Uterus (tissue), 4 donors: ENCODE results near the gene NUP210. TPM values are rescaled to one million over a fixed set of nuclear protein-coding genes. Genes with fewer than 3 reads are reported as not detected.

ENCODE experiments used
- DNase-seq, 2 donors: peaks; one replicate each; pipeline ENCODE4 v3.0.0-alpha.2; 2019 to 2020
- H3K27ac ChIP-seq, 2 donors: fragments of 200-600 bp; sonication (generic); 1 replicate in 1 of 2; 2 replicates in 1 of 2; pipeline ENCODE4 v1.5.1; 2016 to 2018
- H3K27me3 ChIP-seq, 2 donors: fragments of 200-600 bp; sonication (generic); one replicate each; pipeline ENCODE4 v1.5.1; 2018 to 2019; ENCODE audit warnings: control low read depth in 1 of 2
- H3K36me3 ChIP-seq, 2 donors: fragments of 200-600 bp; sonication (generic); one replicate each; pipeline ENCODE4 v1.5.1; 2019; ENCODE audit warnings: control low read depth in 1 of 2
- H3K4me1 ChIP-seq, 2 donors: fragments of 200-600 bp; sonication (generic); one replicate each; pipeline ENCODE4 v1.5.1; 2018 to 2019; ENCODE audit warnings: control low read depth in 1 of 2
- H3K4me3 ChIP-seq, 2 donors: fragments of 200-600 bp; sonication (generic); 1 replicate in 1 of 2; 2 replicates in 1 of 2; pipeline ENCODE4 v1.5.1; 2018 to 2019; ENCODE audit warnings: mild to moderate bottlenecking in 1 of 2
- H3K9me3 ChIP-seq, 2 donors: fragments of 200-600 bp; sonication (generic); one replicate each; pipeline ENCODE4 v1.5.1; 2019; ENCODE audit warnings: control low read depth in 1 of 2
- CTCF ChIP-seq, 4 experiments: fragments of 200-600 bp in 2 of 4; fragments of 450-650 bp in 2 of 4; sonication (generic) in 2 of 4; IDR thresholded peaks; one replicate each; pipeline ENCODE4 v1.5.1; 2016 to 2019; ENCODE audit warnings: antibody characterized with exemption in 4 of 4, mild to moderate bottlenecking in 2 of 4, moderate library complexity in 1 of 4
- POLR2A ChIP-seq, 2 donors: fragments of 450-650 bp; IDR thresholded peaks; one replicate each; pipeline ENCODE4 v1.6.1; 2016; ENCODE audit warnings: antibody characterized with exemption in 2 of 2, mild to moderate bottlenecking in 1 of 2, moderate library complexity in 1 of 2
- intact Hi-C: fragments of 100-400 bp; cut with DNase I; formaldehyde crosslinking; loops from one replicate; pipeline ENCODE4 v1.15.1; 2023; ENCODE audit warnings: low total_unique reads
- total RNA-seq, 4 donors: library from RNA; depleted of rRNA in 3 of 4; stranded (reverse); fragments of >200 nt in 3 of 4; gene quantifications; one replicate each; pipeline versions ENCODE4 v1.1.0 to v1.2.4, GENCODE V29; 2014 to 2023
- donor health status: DM: yes; HTN: yes; CAD: no.

Gene NUP210
- total RNA-seq, 4 donors from 2014 or later, result 0.29 to 9.5 (median 5.1) TPM

DNA sequence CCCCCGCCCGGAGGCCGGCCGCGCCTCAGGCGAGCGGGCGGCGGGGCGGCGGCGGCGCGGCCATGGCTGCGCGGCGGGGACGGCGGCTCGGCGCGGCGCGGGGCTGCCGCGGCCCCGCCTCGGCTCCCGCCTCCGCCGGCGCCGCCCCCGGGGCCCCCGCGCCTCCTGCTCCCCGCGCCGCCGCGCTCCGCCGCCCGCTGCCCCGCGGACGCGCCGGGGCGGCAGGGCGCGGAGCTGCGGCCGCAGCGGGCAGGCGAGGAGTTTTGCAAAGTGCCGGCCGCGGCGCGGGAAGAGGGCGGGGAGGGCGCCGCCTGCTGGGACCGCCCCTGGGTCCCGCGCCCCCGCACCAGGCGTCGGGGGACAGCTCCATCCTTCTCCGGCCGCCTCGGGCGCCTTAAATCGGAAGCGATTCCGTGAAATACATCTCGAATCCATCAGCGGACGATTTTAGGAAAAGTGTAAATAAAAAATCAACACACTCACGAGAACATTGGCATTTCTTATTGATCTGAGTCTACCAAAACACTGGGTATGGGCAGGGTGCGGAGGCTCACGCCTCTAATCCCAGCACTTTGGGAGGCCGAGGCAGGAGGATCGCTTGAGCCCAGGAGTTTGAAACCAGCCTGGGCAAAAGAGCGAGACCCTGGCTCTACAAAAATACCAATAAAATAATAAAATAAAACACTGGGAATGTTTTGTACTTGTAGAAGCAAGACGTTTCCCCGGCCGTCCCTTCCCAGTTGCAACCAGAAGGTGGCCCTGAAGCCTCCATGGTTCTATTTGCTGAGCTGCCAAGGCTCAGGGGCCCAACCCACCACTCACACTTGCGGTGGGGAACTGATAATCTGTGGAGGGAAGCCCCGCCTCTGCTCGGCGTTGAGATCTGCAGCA, 136.9 kb downstream of the NUP210 start:
- intact Hi-C loops, result no loop called here
- H3K36me3 ChIP-seq, result no peaks in the 10 kb centered on the region
- no peak for DNase-seq
- TF ChIP-seq POLR2A (IDR thresholded peaks at IDR 0.05), result no peak
- peak in 2 of 4 experiments; percentile 10 to 48 for TF ChIP-seq CTCF (IDR thresholded peaks at IDR 0.05)
- H3K4me1 ChIP-seq, result peaks cover 0 to 9% of the 10 kb centered on the region in 2 donors
- H3K9me3 ChIP-seq, result peaks cover 0 to 4% of the 10 kb centered on the region in 2 donors
- H3K27me3 ChIP-seq, result peaks cover 0 to 19% of the 10 kb centered on the region in 2 donors
- no peak overlapping the region for H3K27ac ChIP-seq
- no peak overlapping the region for H3K4me3 ChIP-seq

- no peak for TF ChIP-seq CTCF (IDR thresholded peaks at IDR 0.05)
- no peak for DNase-seq
- H3K9me3 ChIP-seq, result peaks cover 0 to 4% of the 10 kb centered on the region in 2 donors
- no peaks in the 10 kb centered on the region for H3K36me3 ChIP-seq
- H3K4me1 ChIP-seq, result peaks cover 0 to 9% of the 10 kb centered on the region in 2 donors
- H3K27me3 ChIP-seq, result peaks cover 0 to 13% of the 10 kb centered on the region in 2 donors
- peak overlapping the region in 1 of 2 donors; percentile 52 for H3K27ac ChIP-seq
- intact Hi-C loops, result no loop called here
- H3K4me3 ChIP-seq, result peak overlapping the region in 1 of 2 donors; percentile 33
Observed at GRCh38 chr3:13282358-13282985, 137.7 kb downstream of the NUP210 start.

GRCh38 chr3:13281507-13282357, 138.4 kb downstream of the NUP210 start:
- Histone ChIP-seq H3K4me1 (peaks cover 0 to 9% of the 10 kb centered on the region in 2 donors), H3K27me3 (peaks cover 0 to 12% of the 10 kb centered on the region in 2 donors), H3K27ac (peak overlapping the region in 1 of 2 donors; percentile 52), H3K36me3 (no peaks in the 10 kb centered on the region), H3K9me3 (peaks cover 0 to 4% of the 10 kb centered on the region in 2 donors), H3K4me3 (peak overlapping the region in 1 of 2 donors; percentile 33)
- DNase-seq, result peak in 1 of 2 donors; percentile 27
- intact Hi-C loops, result no loop called here
- TF ChIP-seq CTCF (IDR thresholded peaks at IDR 0.05) (no peak), POLR2A (IDR thresholded peaks at IDR 0.05) (no peak)

DNA sequence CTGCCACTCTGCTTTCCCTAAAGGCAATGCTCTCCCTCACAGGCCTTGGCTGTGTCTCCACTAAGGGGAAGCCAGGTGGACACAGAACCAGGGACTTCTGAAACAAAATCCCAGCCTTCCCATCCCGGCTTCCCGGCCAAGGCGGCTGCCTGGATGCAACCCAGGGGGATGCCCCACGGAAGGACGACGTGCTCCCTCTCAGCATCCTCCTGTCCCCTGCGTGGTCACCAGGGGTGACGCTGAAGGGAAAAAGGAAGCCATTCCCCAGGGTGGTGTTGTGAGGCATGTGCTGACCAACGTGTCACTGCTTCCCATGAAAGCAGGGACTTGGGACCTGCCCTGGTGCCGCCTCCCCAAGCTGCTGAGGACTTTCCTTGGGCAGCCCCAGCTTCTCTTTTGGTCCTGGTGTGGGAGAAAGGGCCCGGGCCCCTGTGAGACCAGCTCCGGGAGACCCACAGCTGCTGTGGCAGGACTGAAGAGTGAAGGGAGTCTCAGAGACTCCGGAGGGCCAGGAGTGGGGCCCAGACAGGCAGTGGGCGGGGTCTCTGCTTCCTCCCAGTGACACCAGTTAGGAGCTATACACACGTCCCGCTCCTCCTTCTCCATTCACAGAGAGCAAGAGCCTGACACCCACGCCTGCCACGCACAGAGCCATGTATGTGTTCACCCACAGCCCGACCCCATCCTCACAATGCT, 139.2 kb downstream of the NUP210 start:
- no peak for TF ChIP-seq CTCF (IDR thresholded peaks at IDR 0.05)
- no peak for TF ChIP-seq POLR2A (IDR thresholded peaks at IDR 0.05)
- intact Hi-C loops, result no loop called here
- Histone ChIP-seq H3K4me1 (peaks cover 0 to 9% of the 10 kb centered on the region in 2 donors), H3K36me3 (no peaks in the 10 kb centered on the region), H3K9me3 (peaks cover 0 to 4% of the 10 kb centered on the region in 2 donors), H3K27ac (no peak overlapping the region), H3K27me3 (peaks cover 0 to 12% of the 10 kb centered on the region in 2 donors), H3K4me3 (no peak overlapping the region)
- DNase-seq, result no peak
